ENCODE data around the gene CCNT1. TPM values are rescaled to one million over a fixed set of nuclear protein-coding genes. Genes with fewer than 3 reads are reported as not detected.

Gene CCNT1
- total RNA-seq, 1 experiment from 2014 or later = 69.4 TPM

- peak in 2 of 3 experiments; percentile 10 to 26; a peak in 2 of 6 replicates for TF ChIP-seq CTCF (IDR thresholded peaks at IDR 0.05 in 2 of 3, conservative IDR thresholded peaks at IDR 0.05 in 1 of 3; ENCODE audit: borderline replicate concordance in 1 of 3, insufficient read depth in 1 of 3, low read depth in 2 of 3, low read length in 2 of 3)
- TF ChIP-seq TCF7L2 (IDR thresholded peaks at IDR 0.05; ENCODE audit: borderline replicate concordance, extremely low read depth, insufficient read depth, insufficient read length) = peak; percentile 65
- TF ChIP-seq ATF3 (IDR thresholded peaks at IDR 0.05) = no peak
- no peak for TF ChIP-seq FOSL1 (IDR thresholded peaks at IDR 0.05; ENCODE audit: low read depth)
These were observed at the start of gene CCNT1 (continued) for GRCh38 chr12:48716493-48717251.

GRCh38 chr12:48765753-48766162 is 49.3 kb upstream of the CCNT1 start:
- H3K79me2 ChIP-seq (ENCODE audit: insufficient read depth, low read length) = no peaks in the 10 kb centered on the region
- POLR2A ChIA-PET = no interaction called here
- no peak overlapping the region for H2AFZ ChIP-seq (ENCODE audit: low read depth, low read length, poor library complexity, severe bottlenecking)
- DNase-seq (ENCODE audit: low read depth, low spot score) (no peak), ATAC-seq (no peak)
- BruUV-seq (replicated peaks) = no TSS peak
- H3K9me3 ChIP-seq (ENCODE audit: control insufficient read depth in 1 of 2, insufficient read depth in 1 of 2, low read depth in 1 of 2, low read length in 2 of 2) = no peaks in the 10 kb centered on the region
- no peak overlapping the region for H3K9ac ChIP-seq (ENCODE audit: low read length)
- H4K20me1 ChIP-seq (ENCODE audit: insufficient read depth) = no peaks in the 10 kb centered on the region
- H3K36me3 ChIP-seq (ENCODE audit: control insufficient read depth in 1 of 2, insufficient read depth in 2 of 2, low read length in 2 of 2) = peaks cover 3 to 5% of the 10 kb centered on the region in 2 experiments; a peak in 3 of 4 replicates
- CTCF ChIA-PET = no interaction called here
- no peaks in the 10 kb centered on the region for H3K4me1 ChIP-seq (ENCODE audit: control insufficient read depth in 1 of 2, insufficient read depth in 2 of 2, low read length in 2 of 2)
- no peaks in the 10 kb centered on the region for H3K27me3 ChIP-seq (ENCODE audit: insufficient read depth, low read length)
- H3K9me2 ChIP-seq (ENCODE audit: insufficient read depth) = no peaks in the 10 kb centered on the region
- TF ChIP-seq SP1 (IDR thresholded peaks at IDR 0.05; ENCODE audit: low read depth) = no peak
- no peak for TF ChIP-seq ZFX (IDR thresholded peaks at IDR 0.05)
- TF ChIP-seq FOSL1 (IDR thresholded peaks at IDR 0.05; ENCODE audit: low read depth) = no peak
- no peak for TF ChIP-seq CEBPB (IDR thresholded peaks at IDR 0.05; ENCODE audit: low read depth)
- no peak for TF ChIP-seq RAD21 (IDR thresholded peaks at IDR 0.05; ENCODE audit: low read depth)
- no peak for TF ChIP-seq ATF3 (IDR thresholded peaks at IDR 0.05)
- TF ChIP-seq CTCF (IDR thresholded peaks at IDR 0.05 in 2 of 3, conservative IDR thresholded peaks at IDR 0.05 in 1 of 3; ENCODE audit: borderline replicate concordance in 1 of 3, insufficient read depth in 1 of 3, low read depth in 2 of 3, low read length in 2 of 3) = no peak
- no peak for TF ChIP-seq YY1 (IDR thresholded peaks at IDR 0.05; ENCODE audit: extremely low read depth, insufficient replicate concordance, low read depth, low read length)
- no peak for TF ChIP-seq EZH2phosphoT487 (IDR thresholded peaks at IDR 0.05; ENCODE audit: borderline replicate concordance)
- TF ChIP-seq ZNF274 (IDR thresholded peaks at IDR 0.05; ENCODE audit: low read depth, low read length) = no peak
- TF ChIP-seq ELF1 (IDR thresholded peaks at IDR 0.05; ENCODE audit: borderline replicate concordance, low read depth) = no peak
- TF ChIP-seq REST (IDR thresholded peaks at IDR 0.05; ENCODE audit: low read depth) = no peak
- TF ChIP-seq CBX3 (IDR thresholded peaks at IDR 0.05; ENCODE audit: low read depth) = no peak
- no peak for TF ChIP-seq POLR2A (IDR thresholded peaks at IDR 0.05; ENCODE audit: borderline replicate concordance, extremely low read depth, insufficient read depth, insufficient read length)
- intact Hi-C loops (cut with micrococcal nuclease) = no loop called here
- no peak overlapping the region for H3K27ac ChIP-seq (ENCODE audit: low read depth, low read length)
- H3K4me2 ChIP-seq (ENCODE audit: low read length) = no peak overlapping the region
- H3K4me3 ChIP-seq (replicated peaks in 1 of 2; ENCODE audit: low read depth in 1 of 2, low read length in 2 of 2) = no peak overlapping the region
- RAD21 ChIA-PET (ENCODE audit: low non-redundant PET in 1 of 2, low total read pairs in 2 of 2, uncharacterized antibody in 2 of 2, unreplicated experiment in 2 of 2) = no interaction called here
